Heart left ventricle (tissue), 16 donors: Measurements from ENCODE around the gene EFNA5. TPM values are rescaled to one million over a fixed set of nuclear protein-coding genes. Genes with fewer than 3 reads are reported as not detected.

Source experiments
- ATAC-seq, 4 donors: fragments of 200-7000 bp; cut with Tn5 transposase; one replicate each; pipeline ENCODE4 v1.9.1; 2020 to 2022; ENCODE audit warnings: moderate library complexity in 4 of 4, mild to moderate bottlenecking in 3 of 4, moderate number of reproducible peaks in 1 of 4
- DNase-seq, 5 donors: peaks; one replicate each; pipeline ENCODE4 v3.0.0-alpha.2; 2020
- H3K27ac ChIP-seq, 12 donors: fragments of 200-600 bp; sonication (generic) in 4 of 12; one replicate each; pipeline versions ENCODE4 v1.5.0 to v1.8.0; 2016 to 2022; ENCODE audit warnings: mild to moderate bottlenecking in 2 of 12
- H3K27me3 ChIP-seq, 9 donors: fragments of 200-600 bp; sonication (generic) in 2 of 9; one replicate each; pipeline versions ENCODE4 v1.5.1 to v1.8.0; 2016 to 2022; ENCODE audit warnings: mild to moderate bottlenecking in 3 of 9
- H3K36me3 ChIP-seq, 9 donors: fragments of 200-600 bp; sonication (generic) in 2 of 9; one replicate each; pipeline versions ENCODE4 v1.5.0 to v1.8.0; 2018 to 2022; ENCODE audit warnings: mild to moderate bottlenecking in 2 of 9
- H3K4me1 ChIP-seq, 12 donors: fragments of 200-600 bp; sonication (generic) in 4 of 12; one replicate each; pipeline versions ENCODE4 v1.5.0 to v1.8.0; 2016 to 2022; ENCODE audit warnings: mild to moderate bottlenecking in 3 of 12
- H3K4me3 ChIP-seq, 12 donors: fragments of 200-600 bp; sonication (generic) in 4 of 12; one replicate each; pipeline versions ENCODE4 v1.5.0 to v1.8.0; 2017 to 2022; ENCODE audit warnings: mild to moderate bottlenecking in 9 of 12, moderate library complexity in 4 of 12
- H3K9me3 ChIP-seq, 12 donors: fragments of 200-600 bp; sonication (generic) in 4 of 12; one replicate each; pipeline versions ENCODE4 v1.5.0 to v1.8.0; 2016 to 2022; ENCODE audit warnings: mild to moderate bottlenecking in 1 of 12
- POLR2A ChIP-seq, 2 donors: fragments of 450-650 bp; IDR thresholded peaks; one replicate each; pipeline ENCODE4 v1.6.1; 2017; ENCODE audit warnings: antibody characterized with exemption in 2 of 2, mild to moderate bottlenecking in 2 of 2, moderate library complexity in 2 of 2
- WGBS, 4 donors: extraction: QIAGEN DNeasy Blood & Tissue Kit in 2 of 4; methylation state at CpG; one replicate each; pipeline versions ENCODE4 v1.1.5 to v1.1.7; 2013 to 2018; 5-methylcytosine and 5-hydroxymethylcytosine counted together
- intact Hi-C, 10 donors: fragments of 100-400 bp; cut with DNase I; formaldehyde crosslinking; loops; one replicate each; pipeline versions ENCODE4 v1.11.1 to v1.14.2; 2022
- polyA plus RNA-seq, 2 donors: library from polyadenylated mRNA; stranded (reverse); fragments of 200-250 nt; gene quantifications; one replicate each; pipeline ENCODE4 v1.2.3, GENCODE V29; 2013
- total RNA-seq, 9 donors: library from RNA; depleted of rRNA in 2 of 9; stranded (reverse); fragments of >200 nt in 2 of 9; fragmentation: NEBNext Ultra II Directional in 3 of 9; extraction: Animal tissue kit (Norgen Biotek cat#: 25700) in 3 of 9; gene quantifications; one replicate each; pipeline versions ENCODE4 v1.1.0 to v1.2.4, GENCODE V29; 2016 to 2023
- TF ChIP-seq, protein P1 (sequence below), 12 donors: fragments of 200-600 bp; sonication (generic) in 4 of 12; IDR thresholded peaks; one replicate each; pipeline versions ENCODE4 v1.5.0 to v1.8.0; 2018 to 2022; ENCODE audit warnings: antibody characterized with exemption in 12 of 12, mild to moderate bottlenecking in 5 of 12
- donor health status: ischemic (EF 13 %, LVEDD 7.1; RV severe dilation, severe dysfunction).
- donor health status: healthy with polysubstance abuse.
- donor health status: DM: no; HTN: yes; CAD: no.
- donor health status: DM: no; HTN: no; CAD: no.
- donor health status: ischemic (EF 25% LVEDD 6.9; RV normal size, moderate dysfunction).
- donor health status: ischemic (EF 25% LVEDD 5.7; RV mildly dilated, moderate dysfunction).
- donor health status: healthy.
- donor health status: DM: yes; HTN: yes; CAD: no.
- donor health status: ischemic (EF 35%, LVEDD 5.7; RV mildly dilated, moderate dysfunction).
- donor health status: nonischemic (EF 11% LVEDD 7.7; RV severe dilation, severe dysfunction).
- donor health status: DM: yes; HTN: yes; CAD: no.
- donor health status: PGD.
- donor health status: ischemic (EF 29% LVEDD 5.4; RV normal size, mild dysfunction).
- donor health status: nonischemic (EF 23%, LVEDD 6.1; RV moderate dilation, normal function).

EFNA5 gene
- total and polyA plus RNA-seq, 11 donors: 6.1 to 58.4 (median 28.3) TPM

DNA sequence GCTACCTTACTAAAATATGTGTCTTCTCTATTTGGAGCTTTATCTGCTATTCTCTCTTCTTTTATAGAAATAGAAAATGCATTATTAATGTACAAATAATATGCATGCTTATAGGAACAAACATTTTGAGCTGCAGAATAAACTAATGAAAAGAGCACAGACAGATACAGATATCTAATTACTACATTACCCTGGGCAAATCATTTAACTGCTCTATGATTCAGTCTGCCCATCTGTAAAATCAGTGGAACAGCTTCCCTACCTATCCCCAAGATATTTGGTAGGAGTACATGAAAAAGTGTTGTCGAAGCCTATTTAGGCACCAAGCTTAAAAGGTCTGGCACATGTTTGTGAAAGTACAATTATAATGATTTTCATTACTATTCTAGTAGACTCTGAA is 166.3 kb downstream of the EFNA5 start:
- no peaks in the 10 kb centered on the region for H3K9me3 ChIP-seq
- H3K27me3 ChIP-seq: no peaks in the 10 kb centered on the region
- H3K4me1 ChIP-seq: peaks cover 0 to 7% (median 0%) of the 10 kb centered on the region in 12 donors
- H3K36me3 ChIP-seq: no peaks in the 10 kb centered on the region
- no peak overlapping the region for H3K4me3 ChIP-seq
- 48 to 97% (median 68%) methylated on average over 1 of the region's 1 CpG for WGBS, 4 donors
- no peak for TF ChIP-seq POLR2A (IDR thresholded peaks at IDR 0.05)
- TF ChIP-seq, protein P1, sequence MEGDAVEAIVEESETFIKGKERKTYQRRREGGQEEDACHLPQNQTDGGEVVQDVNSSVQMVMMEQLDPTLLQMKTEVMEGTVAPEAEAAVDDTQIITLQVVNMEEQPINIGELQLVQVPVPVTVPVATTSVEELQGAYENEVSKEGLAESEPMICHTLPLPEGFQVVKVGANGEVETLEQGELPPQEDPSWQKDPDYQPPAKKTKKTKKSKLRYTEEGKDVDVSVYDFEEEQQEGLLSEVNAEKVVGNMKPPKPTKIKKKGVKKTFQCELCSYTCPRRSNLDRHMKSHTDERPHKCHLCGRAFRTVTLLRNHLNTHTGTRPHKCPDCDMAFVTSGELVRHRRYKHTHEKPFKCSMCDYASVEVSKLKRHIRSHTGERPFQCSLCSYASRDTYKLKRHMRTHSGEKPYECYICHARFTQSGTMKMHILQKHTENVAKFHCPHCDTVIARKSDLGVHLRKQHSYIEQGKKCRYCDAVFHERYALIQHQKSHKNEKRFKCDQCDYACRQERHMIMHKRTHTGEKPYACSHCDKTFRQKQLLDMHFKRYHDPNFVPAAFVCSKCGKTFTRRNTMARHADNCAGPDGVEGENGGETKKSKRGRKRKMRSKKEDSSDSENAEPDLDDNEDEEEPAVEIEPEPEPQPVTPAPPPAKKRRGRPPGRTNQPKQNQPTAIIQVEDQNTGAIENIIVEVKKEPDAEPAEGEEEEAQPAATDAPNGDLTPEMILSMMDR (IDR thresholded peaks at IDR 0.05): no peak
- no peak overlapping the region for H3K27ac ChIP-seq
- intact Hi-C loops: no loop called here
- DNase-seq (no peak), ATAC-seq (no peak)

DNA sequence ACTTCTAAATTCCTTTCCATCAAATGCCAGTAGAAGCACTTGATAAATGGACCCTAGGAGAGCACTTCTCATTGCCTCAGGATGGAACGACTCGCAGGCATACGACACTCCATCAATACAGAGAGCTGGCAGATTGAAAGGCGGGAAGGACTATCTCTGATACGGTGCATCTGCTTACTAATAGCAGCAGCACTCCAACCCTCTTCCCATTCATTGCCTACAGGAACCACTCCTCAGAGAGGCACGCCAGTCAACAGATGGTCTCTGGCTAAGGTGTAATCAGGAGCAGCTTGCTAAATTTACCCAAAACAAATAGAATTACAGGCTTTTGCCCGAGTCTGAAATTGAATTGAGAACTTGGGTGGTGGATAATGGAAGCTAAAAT is 168.1 kb downstream of the EFNA5 start:
- intact Hi-C loops: no loop called here
- no peak overlapping the region for H3K4me3 ChIP-seq
- whole genome bisulfite sequencing, 4 donors: 52 to 76% (median 68%) methylated on average over 7 of the region's 7 CpGs
- no peaks in the 10 kb centered on the region for H3K9me3 ChIP-seq
- H3K27me3 ChIP-seq: no peaks in the 10 kb centered on the region
- ATAC-seq: no peak
- no peak for TF ChIP-seq POLR2A (IDR thresholded peaks at IDR 0.05)
- TF ChIP-seq, protein P1 (IDR thresholded peaks at IDR 0.05): no peak
- H3K27ac ChIP-seq: no peak overlapping the region
- H3K36me3 ChIP-seq: no peaks in the 10 kb centered on the region
- peaks cover 0 to 6% (median 0%) of the 10 kb centered on the region in 12 donors for H3K4me1 ChIP-seq
- DNase-seq: no peak

DNA sequence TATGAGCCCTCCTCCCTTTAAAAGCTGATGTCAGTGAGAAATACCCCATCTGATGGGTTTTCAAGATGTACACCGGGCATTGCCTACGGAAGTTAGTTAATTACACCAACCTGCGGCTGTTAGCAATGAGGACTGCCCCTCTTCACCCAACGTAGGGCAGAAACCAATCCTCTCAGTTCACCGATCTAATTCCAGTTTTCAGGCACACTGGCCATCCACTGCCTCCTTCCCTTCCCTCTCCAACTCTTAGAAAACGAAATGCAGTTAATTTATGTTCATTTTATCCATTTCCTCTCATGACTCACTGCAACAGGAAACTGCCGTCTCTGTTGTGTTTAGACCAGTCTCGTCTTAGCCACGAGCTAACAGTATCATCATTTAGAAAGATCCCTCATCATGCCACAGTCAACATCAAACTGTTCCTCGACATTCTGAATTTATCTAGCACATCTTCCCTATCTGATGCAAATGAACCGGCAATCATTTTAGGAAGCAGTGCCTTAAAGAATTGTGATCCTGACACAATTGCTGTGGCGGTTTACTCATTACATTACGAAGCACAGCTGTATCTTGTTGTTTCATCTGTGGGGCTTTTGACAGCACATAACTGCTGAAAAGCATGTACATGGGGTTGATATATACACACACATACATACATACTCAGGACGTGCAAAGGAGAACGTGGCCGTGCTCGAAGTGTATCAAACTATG is 168.6 kb downstream of the EFNA5 start:
- ATAC-seq: no peak
- H3K27ac ChIP-seq: no peak overlapping the region
- H3K36me3 ChIP-seq: no peaks in the 10 kb centered on the region
- 41 to 60% (median 51%) methylated on average over 17 of the region's 17 CpGs for WGBS, 4 donors
- no peak overlapping the region for H3K4me3 ChIP-seq
- no peaks in the 10 kb centered on the region for H3K27me3 ChIP-seq
- TF ChIP-seq, protein P1 (IDR thresholded peaks at IDR 0.05): no peak
- TF ChIP-seq POLR2A (IDR thresholded peaks at IDR 0.05): no peak
- no peak for DNase-seq
- intact Hi-C loops: no loop called here
- no peaks in the 10 kb centered on the region for H3K9me3 ChIP-seq
- peaks cover 0 to 6% (median 0%) of the 10 kb centered on the region in 12 donors for H3K4me1 ChIP-seq

DNA sequence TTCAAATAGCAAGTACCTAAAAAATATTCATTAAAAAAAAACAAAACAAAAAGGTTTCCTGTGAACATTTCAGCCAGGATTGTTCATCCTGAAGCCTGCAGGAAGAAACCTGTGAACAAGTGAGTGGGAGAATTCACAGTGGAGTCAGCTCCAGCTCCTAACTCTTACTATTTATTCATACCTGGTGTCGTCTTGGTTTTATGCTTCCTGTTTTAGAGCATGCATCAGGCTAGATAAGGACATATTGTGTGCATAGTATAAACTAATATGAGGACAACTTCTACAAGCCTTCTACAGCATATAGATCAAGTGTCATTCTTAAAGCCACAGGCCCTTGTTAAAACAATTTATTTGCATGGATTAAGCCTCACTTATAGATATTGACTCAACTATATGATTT is 169.9 kb downstream of the EFNA5 start:
- WGBS, 4 donors: 10 to 32% (median 21%) methylated on average over 1 of the region's 1 CpG
- intact Hi-C loops: no loop called here

More for the DNA sequence above, 169.9 kb downstream of the EFNA5 start:
- no peak overlapping the region for H3K27ac ChIP-seq
- no peak for DNase-seq
- H3K9me3 ChIP-seq: no peaks in the 10 kb centered on the region
- no peaks in the 10 kb centered on the region for H3K36me3 ChIP-seq
- no peak for TF ChIP-seq POLR2A (IDR thresholded peaks at IDR 0.05)
- TF ChIP-seq, protein P1 (IDR thresholded peaks at IDR 0.05): no peak
- no peak overlapping the region for H3K4me3 ChIP-seq
- ATAC-seq: no peak
- peaks cover 0 to 6% (median 0%) of the 10 kb centered on the region in 12 donors for H3K4me1 ChIP-seq
- H3K27me3 ChIP-seq: no peaks in the 10 kb centered on the region
